Ascending aorta (tissue), 2 donors: Measurements from ENCODE around the gene ARAP1. TPM values are rescaled to one million over a fixed set of nuclear protein-coding genes. Genes with fewer than 3 reads are reported as not detected.

Experiments
- DNase-seq, 2 donors: peaks; one replicate each; pipeline ENCODE4 v3.0.0-alpha.2; 2019; ENCODE audit warnings: low spot score in 2 of 2
- H3K27ac ChIP-seq, 2 donors: fragments of 200-600 bp; sonication (generic); one replicate each; pipeline ENCODE4 v1.5.1; 2016 to 2017; ENCODE audit warnings: mild to moderate bottlenecking in 1 of 2
- H3K27me3 ChIP-seq: fragments of 200-600 bp; sonication (generic); one replicate; pipeline ENCODE4 v1.5.1; 2017
- H3K36me3 ChIP-seq, 2 donors: fragments of 200-600 bp; sonication (generic); one replicate each; pipeline ENCODE4 v1.5.1; 2016
- H3K4me1 ChIP-seq, 2 donors: fragments of 200-600 bp; sonication (generic); one replicate each; pipeline ENCODE4 v1.5.1; 2016 to 2017; ENCODE audit warnings: mild to moderate bottlenecking in 1 of 2
- H3K4me3 ChIP-seq, 2 donors: fragments of 200-600 bp; sonication (generic); one replicate each; pipeline ENCODE4 v1.5.1; 2016 to 2017; ENCODE audit warnings: mild to moderate bottlenecking in 1 of 2
- H3K9me3 ChIP-seq, 2 donors: fragments of 200-600 bp; sonication (generic); one replicate each; pipeline ENCODE4 v1.5.1; 2016
- intact Hi-C: fragments of 100-400 bp; cut with DNase I; formaldehyde crosslinking; loops from one replicate; pipeline ENCODE4 v1.15.1; 2023
- total RNA-seq: library from RNA; depleted of rRNA; stranded (reverse); fragments of >200 nt; gene quantifications from one replicate; pipeline ENCODE4 v1.1.0, GENCODE V29; 2016
- TF ChIP-seq, protein P1 (sequence below), 3 experiments: fragments of 200-600 bp in 2 of 3; fragments of 450-650 bp in 1 of 3; sonication (generic) in 2 of 3; IDR thresholded peaks; one replicate each; pipeline ENCODE4 v1.5.1; 2016 to 2019; ENCODE audit warnings: antibody characterized with exemption in 3 of 3, mild to moderate bottlenecking in 1 of 3, moderate library complexity in 1 of 3

Gene ARAP1
- total RNA-seq, 1 donor from 2014 or later = 238 TPM

DNA sequence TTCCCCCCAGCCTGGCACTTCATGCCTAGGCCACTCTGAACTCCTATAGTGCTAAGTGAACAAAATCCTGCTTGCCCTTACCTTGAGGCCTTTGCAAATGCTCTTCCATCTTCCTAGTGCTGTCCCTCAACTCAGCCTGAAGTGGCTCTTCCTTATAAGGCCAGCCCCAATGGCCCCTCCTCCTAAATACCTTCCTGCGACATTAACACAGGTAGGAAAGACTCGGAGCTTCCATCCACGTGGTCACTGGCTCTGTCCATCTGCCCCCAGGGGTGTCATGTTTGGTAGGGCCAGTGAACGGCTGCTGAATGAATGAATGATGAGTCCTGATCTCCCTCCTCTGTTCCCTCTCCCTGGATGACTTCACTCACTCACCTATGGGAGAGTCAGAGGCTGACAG lies 82.2 kb downstream of the ARAP1 start:
- DNase-seq = no peak
- TF ChIP-seq, protein P1, sequence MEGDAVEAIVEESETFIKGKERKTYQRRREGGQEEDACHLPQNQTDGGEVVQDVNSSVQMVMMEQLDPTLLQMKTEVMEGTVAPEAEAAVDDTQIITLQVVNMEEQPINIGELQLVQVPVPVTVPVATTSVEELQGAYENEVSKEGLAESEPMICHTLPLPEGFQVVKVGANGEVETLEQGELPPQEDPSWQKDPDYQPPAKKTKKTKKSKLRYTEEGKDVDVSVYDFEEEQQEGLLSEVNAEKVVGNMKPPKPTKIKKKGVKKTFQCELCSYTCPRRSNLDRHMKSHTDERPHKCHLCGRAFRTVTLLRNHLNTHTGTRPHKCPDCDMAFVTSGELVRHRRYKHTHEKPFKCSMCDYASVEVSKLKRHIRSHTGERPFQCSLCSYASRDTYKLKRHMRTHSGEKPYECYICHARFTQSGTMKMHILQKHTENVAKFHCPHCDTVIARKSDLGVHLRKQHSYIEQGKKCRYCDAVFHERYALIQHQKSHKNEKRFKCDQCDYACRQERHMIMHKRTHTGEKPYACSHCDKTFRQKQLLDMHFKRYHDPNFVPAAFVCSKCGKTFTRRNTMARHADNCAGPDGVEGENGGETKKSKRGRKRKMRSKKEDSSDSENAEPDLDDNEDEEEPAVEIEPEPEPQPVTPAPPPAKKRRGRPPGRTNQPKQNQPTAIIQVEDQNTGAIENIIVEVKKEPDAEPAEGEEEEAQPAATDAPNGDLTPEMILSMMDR (IDR thresholded peaks at IDR 0.05) = no peak
- no peak overlapping the region for H3K4me3 ChIP-seq
- no peaks in the 10 kb centered on the region for H3K4me1 ChIP-seq
- peaks cover 8% of the 10 kb centered on the region for H3K27me3 ChIP-seq
- no peaks in the 10 kb centered on the region for H3K36me3 ChIP-seq
- H3K27ac ChIP-seq = no peak overlapping the region
- no peaks in the 10 kb centered on the region for H3K9me3 ChIP-seq
- intact Hi-C loops = no loop called here

DNA sequence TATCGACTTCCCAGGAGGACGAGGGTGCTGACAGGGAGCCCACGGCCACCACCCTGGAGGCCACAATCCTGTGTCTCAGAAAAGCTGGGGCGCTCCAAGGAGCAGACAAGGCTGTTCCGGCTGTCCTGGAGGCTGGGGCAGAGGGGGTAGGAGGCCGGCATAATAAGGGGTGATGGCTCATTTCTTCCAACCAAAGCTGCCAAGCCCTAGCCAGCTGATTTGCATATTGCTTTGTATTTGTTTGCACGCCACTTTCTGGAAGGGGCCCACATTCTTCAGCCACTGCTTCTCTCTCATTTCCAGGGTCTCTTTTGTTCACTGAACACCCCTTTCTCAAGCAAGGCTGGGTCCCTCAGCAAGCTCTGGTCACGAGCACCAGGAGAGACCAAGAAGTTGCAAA lies 82.7 kb downstream of the ARAP1 start:
- Histone ChIP-seq H3K4me1 (no peaks in the 10 kb centered on the region), H3K27me3 (peaks cover 8% of the 10 kb centered on the region), H3K4me3 (no peak overlapping the region), H3K27ac (no peak overlapping the region), H3K36me3 (no peaks in the 10 kb centered on the region), H3K9me3 (no peaks in the 10 kb centered on the region)
- TF ChIP-seq, protein P1 (IDR thresholded peaks at IDR 0.05) = no peak
- intact Hi-C loops = no loop called here
- no peak for DNase-seq

DNA sequence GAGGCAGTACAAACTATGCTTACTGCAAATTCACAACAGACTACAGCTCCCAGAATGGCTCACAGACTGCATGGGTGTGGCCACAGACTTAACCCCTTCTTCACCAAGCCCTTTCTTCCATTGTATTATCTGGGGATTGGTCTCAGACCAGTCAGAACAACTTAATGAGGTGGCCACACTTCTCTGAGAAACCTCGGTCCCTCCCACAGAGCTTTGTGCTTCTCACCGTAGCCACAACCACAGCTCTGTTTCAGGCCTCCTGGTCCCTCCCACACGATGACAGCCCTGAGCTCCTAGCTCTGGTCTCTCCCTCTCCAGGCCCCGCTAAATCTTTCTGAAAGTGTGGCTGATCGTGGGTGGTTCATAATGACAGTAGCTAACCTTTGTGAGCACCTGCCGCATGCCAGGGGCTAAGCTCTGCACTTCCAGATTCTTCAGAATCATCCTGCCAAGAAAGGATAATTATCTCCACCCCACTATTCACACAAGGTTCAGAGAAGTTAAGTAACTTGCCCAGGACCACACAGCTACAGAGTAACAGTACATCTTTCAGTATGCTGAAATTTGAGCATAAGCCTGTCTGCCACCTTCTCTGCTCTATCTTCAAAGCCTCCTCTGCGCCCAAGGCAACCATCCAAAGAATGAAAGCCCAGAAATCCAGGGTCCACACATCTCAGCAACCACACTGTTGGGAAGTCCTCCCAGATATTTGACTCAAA lies 83.4 kb downstream of the ARAP1 start:
- Histone ChIP-seq H3K9me3 (no peaks in the 10 kb centered on the region), H3K27ac (no peak overlapping the region), H3K4me1 (no peaks in the 10 kb centered on the region), H3K27me3 (peaks cover 4% of the 10 kb centered on the region), H3K4me3 (no peak overlapping the region), H3K36me3 (no peaks in the 10 kb centered on the region)
- intact Hi-C loops = no loop called here
- TF ChIP-seq, protein P1 (IDR thresholded peaks at IDR 0.05) = no peak
- DNase-seq = no peak

DNA sequence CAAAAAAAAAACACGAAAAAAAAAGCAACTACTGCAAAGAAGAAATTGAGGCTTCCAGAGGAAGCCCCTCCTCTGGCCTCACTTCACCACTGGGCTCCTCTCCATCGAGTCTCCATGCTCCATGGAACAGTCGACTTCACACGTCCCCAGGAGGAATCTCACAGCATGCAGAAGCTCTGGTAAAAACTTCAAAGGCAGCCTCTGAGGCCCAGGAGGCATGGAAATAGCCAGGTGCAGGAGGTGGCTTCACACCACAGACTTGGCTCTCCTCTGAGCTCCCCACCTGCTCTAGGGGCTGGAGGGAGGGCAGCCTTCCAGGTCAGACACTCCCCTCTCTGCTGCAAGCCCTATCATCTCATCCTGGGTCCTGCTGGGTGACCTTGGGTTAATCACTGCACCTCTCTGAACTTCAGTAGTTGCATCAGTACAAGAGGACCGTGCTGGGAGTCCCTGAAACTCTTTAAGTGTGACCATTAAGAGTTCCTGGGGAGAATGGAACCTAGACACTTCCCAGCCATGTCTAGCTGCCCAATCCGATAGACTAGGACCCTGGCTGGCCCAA lies 86.2 kb downstream of the ARAP1 start:
- Histone ChIP-seq H3K4me3 (no peak overlapping the region), H3K27me3 (no peaks in the 10 kb centered on the region), H3K36me3 (no peaks in the 10 kb centered on the region), H3K9me3 (no peaks in the 10 kb centered on the region), H3K4me1 (no peaks in the 10 kb centered on the region), H3K27ac (no peak overlapping the region)
- intact Hi-C loops = no loop called here
- TF ChIP-seq, protein P1 (IDR thresholded peaks at IDR 0.05) = no peak
- no peak for DNase-seq

DNA sequence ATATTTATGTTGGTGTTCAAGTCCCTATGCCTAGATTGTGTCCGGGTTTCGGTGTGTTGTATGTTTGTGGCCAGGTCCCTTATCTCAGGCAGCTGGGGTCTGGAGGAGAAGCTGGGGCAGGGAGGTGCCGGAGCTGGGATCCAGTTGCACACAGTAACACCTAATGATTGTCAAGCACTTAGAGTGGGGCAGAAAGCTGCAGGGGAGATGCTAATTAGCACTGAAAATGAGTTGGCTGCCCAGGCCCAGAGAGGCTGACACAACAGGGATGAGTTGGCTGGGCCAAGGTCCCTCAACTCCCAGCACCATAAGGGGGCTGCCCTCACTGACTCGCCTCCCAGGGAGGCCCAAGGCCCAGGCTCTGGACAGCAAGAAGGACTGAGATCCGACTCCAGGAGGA lies 90.2 kb downstream of the ARAP1 start:
- TF ChIP-seq, protein P1 (IDR thresholded peaks at IDR 0.05) = no peak
- H3K27me3 ChIP-seq = no peaks in the 10 kb centered on the region
- H3K9me3 ChIP-seq = no peaks in the 10 kb centered on the region
- DNase-seq = no peak
- H3K36me3 ChIP-seq = no peaks in the 10 kb centered on the region
- H3K27ac ChIP-seq = no peak overlapping the region
- intact Hi-C loops = no loop called here
- H3K4me1 ChIP-seq = no peaks in the 10 kb centered on the region
- no peak overlapping the region for H3K4me3 ChIP-seq
